HepG2 (cell line): ENCODE results near the gene REEP2. TPM values are rescaled to one million over a fixed set of nuclear protein-coding genes. Genes with fewer than 3 reads are reported as not detected.

ENCODE experiments used
- DNMT1 ChIP-seq: sonication (generic); formaldehyde crosslinking; IDR thresholded peaks from 2 replicates; pipeline ENCODE4 v1.5.1; 2020; ENCODE audit warnings: mild to moderate bottlenecking, missing genetic modification reagents
- FOXA3 ChIP-seq: IDR thresholded peaks from 2 replicates; pipeline ENCODE4 v1.6.1; 2016; ENCODE audit warnings: missing genetic modification reagents, missing compliant biosample characterization
- FOXJ3 ChIP-seq: sonication (generic); formaldehyde crosslinking; IDR thresholded peaks from 2 replicates; pipeline ENCODE4 v1.4.0; 2020; ENCODE audit warnings: missing genetic modification reagents, mild to moderate bottlenecking, borderline replicate concordance
- GTF3A ChIP-seq: sonication (generic); formaldehyde crosslinking; conservative IDR thresholded peaks from 2 replicates; pipeline ENCODE4 v1.4.0; 2020; ENCODE audit warnings: mild to moderate bottlenecking, missing genetic modification reagents
- MTERF4 ChIP-seq: sonication (generic); formaldehyde crosslinking; IDR thresholded peaks from 2 replicates; pipeline ENCODE4 v1.8.0; 2023; ENCODE audit warnings: mild to moderate bottlenecking, missing genetic modification reagents
- ONECUT2 ChIP-seq: sonication (generic); formaldehyde crosslinking; IDR thresholded peaks from 2 replicates; pipeline ENCODE4 v1.4.0; 2020; ENCODE audit warnings: missing genetic modification reagents
- PHF20 ChIP-seq: sonication (generic); formaldehyde crosslinking; IDR thresholded peaks from 2 replicates; pipeline ENCODE4 v1.5.0; 2020; ENCODE audit warnings: mild to moderate bottlenecking, missing genetic modification reagents
- POLR2G ChIP-seq: fragments of 200-400 bp; formaldehyde crosslinking; IDR thresholded peaks from 2 replicates; pipeline ENCODE4 v1.6.1; 2018; ENCODE audit warnings: mild to moderate bottlenecking, low read depth, low read length, moderate library complexity
- RBAK ChIP-seq: sonication (generic); formaldehyde crosslinking; IDR thresholded peaks from 2 replicates; pipeline ENCODE4 v1.5.1; 2020; ENCODE audit warnings: mild to moderate bottlenecking, missing genetic modification reagents
- SMARCE1 ChIP-seq: fragments of 450-650 bp; IDR thresholded peaks from 2 replicates; pipeline ENCODE4 v1.6.1; 2017; ENCODE audit warnings: borderline replicate concordance
- SP2 ChIP-seq: sonication (generic); formaldehyde crosslinking; IDR thresholded peaks from 2 replicates; pipeline ENCODE4 v1.5.1; 2020; ENCODE audit warnings: mild to moderate bottlenecking, missing genetic modification reagents
- THAP7 ChIP-seq: sonication (generic); formaldehyde crosslinking; IDR thresholded peaks from 2 replicates; pipeline ENCODE4 v1.8.1; 2023; ENCODE audit warnings: mild to moderate bottlenecking, missing genetic modification reagents
- THAP9 ChIP-seq: sonication (generic); formaldehyde crosslinking; IDR thresholded peaks from 2 replicates; pipeline ENCODE4; 2020; ENCODE audit warnings: missing genetic modification reagents, mild to moderate bottlenecking, borderline replicate concordance
- ZBTB8A ChIP-seq: sonication (generic); formaldehyde crosslinking; IDR thresholded peaks from 2 replicates; pipeline ENCODE4 v1.4.0; 2020; ENCODE audit warnings: mild to moderate bottlenecking, low read depth, missing genetic modification reagents, borderline replicate concordance
- ZNF224 ChIP-seq: sonication (generic); formaldehyde crosslinking; IDR thresholded peaks from 2 replicates; pipeline ENCODE4 v1.5.0; 2020; ENCODE audit warnings: mild to moderate bottlenecking, missing genetic modification reagents
- ZNF691 ChIP-seq: sonication (generic); formaldehyde crosslinking; IDR thresholded peaks from 2 replicates; pipeline ENCODE4 v1.4.0; 2020; ENCODE audit warnings: missing genetic modification reagents, low read depth, mild to moderate bottlenecking, borderline replicate concordance
- ZNF768 ChIP-seq: sonication (generic); formaldehyde crosslinking; IDR thresholded peaks from 2 replicates; pipeline ENCODE4 v1.4.0; 2020; ENCODE audit warnings: missing genetic modification reagents
- polyA plus RNA-seq, 8 experiments: library from polyadenylated mRNA; depleted of rRNA in 3 of 8; stranded (reverse) in 7 of 8; unstranded in 1 of 8; fragments of >200 nt; fragmentation: Illumina TruSeq in 4 of 8; extraction: Trizol in 4 of 8; gene quantifications; 2 replicates each; pipeline versions ENCODE4 v1.2.1 to v1.2.3, GENCODE V29; 2011 to 2016; ENCODE audit warnings: low read depth in 4 of 8, missing spikeins in 1 of 8, mixed read lengths in 1 of 8; ENCODE audit not compliant: insufficient read depth in 1 of 8
- total RNA-seq, 5 experiments: library from RNA; depleted of rRNA; stranded (reverse); fragments of >200 nt; fragmentation: Illumina TruSeq; extraction: Trizol; gene quantifications; 2 replicates each; pipeline ENCODE4 v1.2.3, GENCODE V29; 2016; ENCODE audit warnings: low read depth in 1 of 5

Gene REEP2
- total and polyA plus RNA-seq, 2 of the 13 experiments (the other 11 are each of a cell fraction or from before 2014, with no cell fraction given), result 5.3 to 7.8 TPM

GRCh38 chr5:138458856-138459255 lies 20.0 kb downstream of the REEP2 start (continued):
- TF ChIP-seq MTERF4 (no peak), ONECUT2 (CRISPR knock-in tag) (no peak), RBAK (CRISPR knock-in tag) (no peak), FOXA3 (CRISPR knock-in tag) (no peak), FOXJ3 (CRISPR knock-in tag) (no peak), THAP7 (no peak), ZNF224 (CRISPR knock-in tag) (no peak), THAP9 (no peak), GTF3A (CRISPR knock-in tag) (0 out of 2 replicates have a peak, but pooled peaks have one; percentile 12), POLR2G (no peak), ZBTB8A (CRISPR knock-in tag) (0 out of 2 replicates have a peak, but pooled peaks have one; percentile 41), DNMT1 (CRISPR knock-in tag) (no peak), SMARCE1 (no peak), PHF20 (CRISPR knock-in tag) (no peak), ZNF768 (CRISPR knock-in tag) (no peak), ZNF691 (CRISPR knock-in tag) (0 out of 2 replicates have a peak, but pooled peaks have one; percentile 6), SP2 (CRISPR knock-in tag) (no peak)
